Measurements from ENCODE around the gene VEGFC.

The VEGFC gene

DNA sequence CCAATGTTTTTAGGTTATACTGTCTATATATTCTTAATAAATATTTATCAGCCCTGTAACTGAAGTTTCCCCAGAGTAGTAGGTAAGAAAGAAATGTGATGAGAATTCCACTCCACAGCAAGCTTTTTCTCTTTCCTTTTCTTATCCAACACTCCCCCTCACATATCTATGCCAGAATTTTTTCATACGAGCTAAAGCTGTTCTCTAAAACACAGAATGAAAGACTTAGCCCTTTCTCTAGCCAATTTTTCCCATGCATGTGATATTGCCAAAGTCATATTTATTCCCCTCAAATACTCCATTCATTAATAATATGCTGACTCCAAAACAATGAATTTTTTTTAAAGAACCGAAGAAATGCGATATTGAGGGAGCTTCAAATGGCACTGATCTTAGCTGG, 32.3 kb downstream of the VEGFC start:
- Histone ChIP-seq H3K27me3 (ENCODE audit: insufficient read depth, low read length, poor library complexity, severe bottlenecking) (no peaks in the 10 kb centered on the region), H3K9me2 (replicated peaks; ENCODE audit: low read depth, low read length) (no peaks in the 10 kb centered on the region), H3K4me2 (ENCODE audit: low read depth, low read length, poor library complexity, severe bottlenecking) (no peak overlapping the region), H3F3A (ENCODE audit: low read depth) (no peaks in the 10 kb centered on the region), H3K9ac (ENCODE audit: low read depth, low read length, poor library complexity, severe bottlenecking) (no peak overlapping the region), H3K36me3 (ENCODE audit: insufficient read depth, low read length) (no peaks in the 10 kb centered on the region), H4K20me1 (ENCODE audit: insufficient read depth, low read length, poor library complexity, severe bottlenecking) (no peaks in the 10 kb centered on the region), H3K9me3 (ENCODE audit: insufficient read depth, low read depth, low read length) (no peaks in the 10 kb centered on the region), H2AFZ (ENCODE audit: low read length) (no peak overlapping the region), H3K4me3 (ENCODE audit: low read length, poor library complexity, severe bottlenecking) (no peak overlapping the region), H3K4me1 (ENCODE audit: insufficient read depth, low read length, poor library complexity, severe bottlenecking) (no peaks in the 10 kb centered on the region), H3K79me2 (ENCODE audit: insufficient read depth, low read length) (no peaks in the 10 kb centered on the region)
- TF ChIP-seq EZH2phosphoT487 (IDR thresholded peaks at IDR 0.05; ENCODE audit: borderline replicate concordance) = no peak
- TF ChIP-seq, protein P1, sequence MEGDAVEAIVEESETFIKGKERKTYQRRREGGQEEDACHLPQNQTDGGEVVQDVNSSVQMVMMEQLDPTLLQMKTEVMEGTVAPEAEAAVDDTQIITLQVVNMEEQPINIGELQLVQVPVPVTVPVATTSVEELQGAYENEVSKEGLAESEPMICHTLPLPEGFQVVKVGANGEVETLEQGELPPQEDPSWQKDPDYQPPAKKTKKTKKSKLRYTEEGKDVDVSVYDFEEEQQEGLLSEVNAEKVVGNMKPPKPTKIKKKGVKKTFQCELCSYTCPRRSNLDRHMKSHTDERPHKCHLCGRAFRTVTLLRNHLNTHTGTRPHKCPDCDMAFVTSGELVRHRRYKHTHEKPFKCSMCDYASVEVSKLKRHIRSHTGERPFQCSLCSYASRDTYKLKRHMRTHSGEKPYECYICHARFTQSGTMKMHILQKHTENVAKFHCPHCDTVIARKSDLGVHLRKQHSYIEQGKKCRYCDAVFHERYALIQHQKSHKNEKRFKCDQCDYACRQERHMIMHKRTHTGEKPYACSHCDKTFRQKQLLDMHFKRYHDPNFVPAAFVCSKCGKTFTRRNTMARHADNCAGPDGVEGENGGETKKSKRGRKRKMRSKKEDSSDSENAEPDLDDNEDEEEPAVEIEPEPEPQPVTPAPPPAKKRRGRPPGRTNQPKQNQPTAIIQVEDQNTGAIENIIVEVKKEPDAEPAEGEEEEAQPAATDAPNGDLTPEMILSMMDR (conservative IDR thresholded peaks at IDR 0.05; ENCODE audit: low read length) = no peak

DNA sequence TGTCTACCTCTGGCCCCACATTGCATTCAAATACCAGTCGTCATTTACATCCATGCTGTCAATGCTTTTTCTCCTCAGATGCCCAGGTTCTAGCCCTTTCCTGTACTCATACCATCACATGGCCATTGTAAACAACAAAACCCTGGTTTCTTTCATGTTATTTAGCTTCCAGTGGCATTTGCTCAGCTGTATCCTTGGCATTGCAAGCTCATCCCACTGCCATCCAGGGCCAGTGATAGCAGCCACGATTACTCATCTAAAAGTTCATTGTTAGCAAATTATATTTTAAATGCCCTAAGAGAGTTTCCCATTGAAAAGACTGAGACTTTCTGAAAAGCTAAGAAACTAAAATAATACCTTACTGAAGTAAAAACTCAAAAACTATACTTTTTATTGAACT, 34.0 kb downstream of the VEGFC start:
- no peaks in the 10 kb centered on the region for H4K20me1 ChIP-seq (ENCODE audit: insufficient read depth, low read length, poor library complexity, severe bottlenecking)
- H3K27me3 ChIP-seq (ENCODE audit: insufficient read depth, low read length, poor library complexity, severe bottlenecking) = no peaks in the 10 kb centered on the region
- no peaks in the 10 kb centered on the region for H3K9me2 ChIP-seq (replicated peaks; ENCODE audit: low read depth, low read length)
- H3K4me3 ChIP-seq (ENCODE audit: low read length, poor library complexity, severe bottlenecking) = no peak overlapping the region
- no peak overlapping the region for H3K4me2 ChIP-seq (ENCODE audit: low read depth, low read length, poor library complexity, severe bottlenecking)
- no peaks in the 10 kb centered on the region for H3K9me3 ChIP-seq (ENCODE audit: insufficient read depth, low read depth, low read length)
- H3K9ac ChIP-seq (ENCODE audit: low read depth, low read length, poor library complexity, severe bottlenecking) = no peak overlapping the region
- no peaks in the 10 kb centered on the region for H3K79me2 ChIP-seq (ENCODE audit: insufficient read depth, low read length)
- TF ChIP-seq EZH2phosphoT487 (IDR thresholded peaks at IDR 0.05; ENCODE audit: borderline replicate concordance) = no peak
- TF ChIP-seq, protein P1 (conservative IDR thresholded peaks at IDR 0.05; ENCODE audit: low read length) = no peak
- no peak overlapping the region for H2AFZ ChIP-seq (ENCODE audit: low read length)
- no peaks in the 10 kb centered on the region for H3K4me1 ChIP-seq (ENCODE audit: insufficient read depth, low read length, poor library complexity, severe bottlenecking)
- no peaks in the 10 kb centered on the region for H3K36me3 ChIP-seq (ENCODE audit: insufficient read depth, low read length)
- H3F3A ChIP-seq (ENCODE audit: low read depth) = no peaks in the 10 kb centered on the region

DNA sequence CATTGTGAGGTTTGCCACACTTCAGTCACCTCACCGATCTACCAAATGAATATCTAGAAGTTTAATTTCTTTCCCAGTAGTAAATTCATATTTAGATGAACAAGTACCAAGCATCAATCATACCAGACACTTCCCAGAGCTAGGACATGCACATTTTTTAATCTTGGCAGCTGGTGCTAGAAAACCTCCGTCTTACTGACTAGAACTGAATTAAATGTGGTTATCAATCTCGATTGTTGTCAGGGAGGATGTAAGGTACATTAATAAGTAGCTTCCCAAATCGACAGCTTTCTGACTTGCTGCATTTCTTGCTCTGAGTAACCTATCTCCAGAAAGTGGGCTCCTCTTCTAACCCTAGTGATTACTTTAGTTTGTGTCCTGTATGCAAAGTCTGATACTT, 34.4 kb downstream of the VEGFC start:
- H3K27me3 ChIP-seq (ENCODE audit: insufficient read depth, low read length, poor library complexity, severe bottlenecking) = no peaks in the 10 kb centered on the region
- no peaks in the 10 kb centered on the region for H3F3A ChIP-seq (ENCODE audit: low read depth)
- H3K4me2 ChIP-seq (ENCODE audit: low read depth, low read length, poor library complexity, severe bottlenecking) = no peak overlapping the region
- no peaks in the 10 kb centered on the region for H3K9me3 ChIP-seq (ENCODE audit: insufficient read depth, low read depth, low read length)
- no peaks in the 10 kb centered on the region for H3K36me3 ChIP-seq (ENCODE audit: insufficient read depth, low read length)
- no peaks in the 10 kb centered on the region for H3K9me2 ChIP-seq (replicated peaks; ENCODE audit: low read depth, low read length)
- H3K4me1 ChIP-seq (ENCODE audit: insufficient read depth, low read length, poor library complexity, severe bottlenecking) = no peaks in the 10 kb centered on the region
- no peaks in the 10 kb centered on the region for H3K79me2 ChIP-seq (ENCODE audit: insufficient read depth, low read length)
- TF ChIP-seq, protein P1 (conservative IDR thresholded peaks at IDR 0.05; ENCODE audit: low read length) = no peak
- no peak for TF ChIP-seq EZH2phosphoT487 (IDR thresholded peaks at IDR 0.05; ENCODE audit: borderline replicate concordance)
- no peak overlapping the region for H3K4me3 ChIP-seq (ENCODE audit: low read length, poor library complexity, severe bottlenecking)
- no peaks in the 10 kb centered on the region for H4K20me1 ChIP-seq (ENCODE audit: insufficient read depth, low read length, poor library complexity, severe bottlenecking)
- H2AFZ ChIP-seq (ENCODE audit: low read length) = no peak overlapping the region
- H3K9ac ChIP-seq (ENCODE audit: low read depth, low read length, poor library complexity, severe bottlenecking) = no peak overlapping the region
